ENCODE results near the gene CACNB2. TPM values are rescaled to one million over a fixed set of nuclear protein-coding genes. Genes with fewer than 3 reads are reported as not detected.
"Not testable (repeated sequence)": the region's sequence is repeated elsewhere in the genome, so short reads cannot be mapped to it uniquely, and the experiment has no call there.

CACNB2 gene
- total and polyA plus RNA-seq, 8 donors = 4.9 to 11.1 (median 7.3) TPM

DNA sequence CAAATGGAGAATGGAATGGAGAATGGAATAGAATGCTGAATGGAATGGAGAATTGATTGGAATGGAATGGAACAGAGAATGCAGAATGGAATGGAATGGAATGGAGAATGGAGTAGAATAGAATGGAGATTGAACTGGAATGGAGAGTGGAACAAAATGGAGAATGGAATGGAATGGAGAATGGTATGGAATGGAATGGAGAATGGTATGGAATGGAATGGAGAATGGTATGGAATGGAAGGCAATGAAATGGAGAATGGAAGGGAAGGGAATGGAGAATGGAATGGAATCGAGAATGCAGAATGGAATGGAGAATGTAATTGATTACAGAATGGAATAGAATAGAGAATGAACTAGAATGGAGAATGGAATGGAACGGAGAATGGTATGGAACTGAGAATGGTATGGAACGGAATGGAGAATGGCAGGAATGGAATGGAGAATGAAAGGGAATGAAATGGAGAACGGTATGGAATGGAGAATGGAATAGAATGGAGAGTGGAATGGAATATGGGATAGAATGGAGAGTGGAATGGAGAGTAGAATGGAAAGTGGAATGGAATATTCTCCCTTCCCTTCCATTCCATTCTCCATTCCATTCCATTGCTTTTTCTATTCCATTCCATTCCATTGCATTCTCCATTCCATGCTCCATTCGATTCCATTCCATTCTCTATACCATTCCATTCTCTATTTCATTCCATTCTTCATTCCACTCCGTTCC is 422.9 kb downstream of the CACNB2 start:
- TF ChIP-seq, protein P1, sequence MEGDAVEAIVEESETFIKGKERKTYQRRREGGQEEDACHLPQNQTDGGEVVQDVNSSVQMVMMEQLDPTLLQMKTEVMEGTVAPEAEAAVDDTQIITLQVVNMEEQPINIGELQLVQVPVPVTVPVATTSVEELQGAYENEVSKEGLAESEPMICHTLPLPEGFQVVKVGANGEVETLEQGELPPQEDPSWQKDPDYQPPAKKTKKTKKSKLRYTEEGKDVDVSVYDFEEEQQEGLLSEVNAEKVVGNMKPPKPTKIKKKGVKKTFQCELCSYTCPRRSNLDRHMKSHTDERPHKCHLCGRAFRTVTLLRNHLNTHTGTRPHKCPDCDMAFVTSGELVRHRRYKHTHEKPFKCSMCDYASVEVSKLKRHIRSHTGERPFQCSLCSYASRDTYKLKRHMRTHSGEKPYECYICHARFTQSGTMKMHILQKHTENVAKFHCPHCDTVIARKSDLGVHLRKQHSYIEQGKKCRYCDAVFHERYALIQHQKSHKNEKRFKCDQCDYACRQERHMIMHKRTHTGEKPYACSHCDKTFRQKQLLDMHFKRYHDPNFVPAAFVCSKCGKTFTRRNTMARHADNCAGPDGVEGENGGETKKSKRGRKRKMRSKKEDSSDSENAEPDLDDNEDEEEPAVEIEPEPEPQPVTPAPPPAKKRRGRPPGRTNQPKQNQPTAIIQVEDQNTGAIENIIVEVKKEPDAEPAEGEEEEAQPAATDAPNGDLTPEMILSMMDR (IDR thresholded peaks at IDR 0.05) = no peak
- DNase-seq = no peak
- no peak for ATAC-seq
- intact Hi-C loops (cut with DNase I) = no loop called here
- no peak for FAIRE-seq
- WGBS, 2 donors = 96 to 97% methylated on average over 6 of the region's 6 CpGs
- Histone ChIP-seq H3K4me1 (no peaks in the 10 kb centered on the region), H3K4me3 (no peak overlapping the region), H3K27me3 (no peaks in the 10 kb centered on the region), H3K27ac (no peak overlapping the region), H3K9me3 (no peaks in the 10 kb centered on the region), H3K36me3 (no peaks in the 10 kb centered on the region)

DNA sequence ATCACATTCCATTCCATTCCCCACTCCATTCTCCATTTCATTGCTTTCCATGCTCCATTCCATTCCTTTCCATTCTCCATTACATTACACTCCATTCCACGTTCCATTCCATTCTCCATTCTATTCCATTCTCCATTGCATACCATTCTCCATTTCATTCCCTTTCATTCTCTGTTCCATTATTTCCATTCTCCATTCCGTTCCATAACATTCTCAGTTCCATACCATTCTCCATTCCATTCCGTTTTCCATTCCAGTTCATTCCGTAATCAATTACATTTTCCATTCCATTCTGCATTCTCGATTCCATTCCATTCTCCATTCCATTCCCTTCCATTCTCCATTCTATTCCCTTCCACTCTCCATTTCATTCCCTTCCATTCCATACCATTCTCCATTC is 424.8 kb downstream of the CACNB2 start:
- TF ChIP-seq, protein P1 (IDR thresholded peaks at IDR 0.05) = no peak
- Histone ChIP-seq H3K9me3 (no peaks in the 10 kb centered on the region), H3K36me3 (no peaks in the 10 kb centered on the region), H3K27me3 (no peaks in the 10 kb centered on the region), H3K27ac (no peak overlapping the region), H3K4me1 (no peaks in the 10 kb centered on the region), H3K4me3 (no peak overlapping the region)
- DNase-seq (no peak), FAIRE-seq (no peak), ATAC-seq (no peak)
- WGBS, 2 donors = 96 to 99% methylated on average over 5 of the region's 5 CpGs
- intact Hi-C loops (cut with DNase I) = no loop called here

DNA sequence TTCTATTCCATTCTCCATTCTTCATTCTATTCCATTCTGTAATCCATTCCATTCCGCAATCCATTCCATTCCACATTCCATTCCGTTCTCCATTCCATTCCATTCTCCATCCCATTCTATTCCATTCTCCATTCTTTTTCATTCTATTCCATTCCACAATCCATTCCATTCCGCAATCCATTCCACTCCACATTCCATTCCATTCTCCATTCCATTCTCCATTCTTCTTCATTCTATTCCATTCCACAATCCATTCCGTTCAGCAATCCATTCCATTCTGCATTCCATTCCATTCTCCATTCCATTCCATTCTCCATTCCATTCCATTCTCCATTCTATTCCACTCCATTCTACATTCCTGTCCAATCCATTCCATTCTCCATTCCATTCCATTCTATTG is 426.0 kb downstream of the CACNB2 start:
- Histone ChIP-seq H3K36me3 (no peaks in the 10 kb centered on the region), H3K27me3 (no peaks in the 10 kb centered on the region), H3K27ac (no peak overlapping the region), H3K4me1 (no peaks in the 10 kb centered on the region), H3K9me3 (no peaks in the 10 kb centered on the region), H3K4me3 (no peak overlapping the region)
- ATAC-seq (no peak), FAIRE-seq (no peak), DNase-seq (no peak)
- intact Hi-C loops (cut with DNase I) = no loop called here
- WGBS, 2 donors = 87 to 98% methylated on average over 4 of the region's 4 CpGs
- TF ChIP-seq, protein P1 (IDR thresholded peaks at IDR 0.05) = no peak

DNA sequence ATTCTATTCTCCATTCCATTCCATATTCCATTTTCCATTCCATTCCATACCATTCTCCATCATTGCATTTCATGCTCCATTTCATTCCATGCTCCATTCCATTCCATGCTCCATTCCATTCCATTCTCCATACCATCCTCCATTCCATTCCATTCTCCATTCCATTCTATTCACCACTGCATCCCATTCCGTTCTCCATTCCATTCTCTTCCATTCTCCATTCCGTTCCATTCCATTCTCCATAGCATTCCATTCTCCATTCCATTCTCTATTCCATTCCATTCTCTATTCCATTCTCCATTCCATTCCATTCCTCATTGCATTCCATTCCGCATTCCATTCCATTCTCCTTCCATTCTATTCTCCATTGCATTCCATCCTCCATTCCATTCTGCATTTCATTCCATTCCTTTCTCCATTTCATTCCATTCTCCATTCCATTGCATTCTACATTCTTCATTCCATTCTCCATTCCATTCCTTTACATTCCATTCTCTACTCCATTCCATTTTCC is 427.2 kb downstream of the CACNB2 start:
- DNase-seq = no peak

DNA sequence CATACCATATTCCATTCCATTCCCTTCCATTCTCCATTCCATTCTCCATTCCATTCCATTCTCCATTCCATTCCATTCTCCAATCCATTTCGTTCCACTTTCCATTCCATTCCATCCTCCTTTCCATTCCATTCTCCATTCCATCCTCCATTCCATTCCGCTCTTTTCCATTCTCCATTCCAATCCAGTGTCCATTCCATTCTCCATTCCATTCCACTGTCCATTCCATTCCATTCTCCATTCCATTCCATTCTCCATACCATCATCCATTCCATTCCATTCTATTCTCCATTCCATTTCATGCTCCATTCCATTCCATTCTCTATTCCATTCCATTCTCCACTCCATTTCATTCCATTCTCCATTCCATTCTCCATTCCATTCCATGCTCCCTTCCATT is 430.2 kb downstream of the CACNB2 start:
- H3K27me3 ChIP-seq; intact Hi-C loops (cut with DNase I); DNase-seq; FAIRE-seq; H3K9me3 ChIP-seq; H3K4me3 ChIP-seq; ATAC-seq; H3K4me1 ChIP-seq; H3K36me3 ChIP-seq; H3K27ac ChIP-seq: not testable (repeated sequence)
- 98 to 100% methylated on average over 2 of the region's 2 CpGs for WGBS, 2 donors

More for the DNA sequence above, 427.2 kb downstream of the CACNB2 start:
- intact Hi-C loops (cut with DNase I) = no loop called here
- no peaks in the 10 kb centered on the region for H3K27me3 ChIP-seq
- no peak overlapping the region for H3K4me3 ChIP-seq
- ATAC-seq (no peak), FAIRE-seq (no peak)
- TF ChIP-seq, protein P1 (IDR thresholded peaks at IDR 0.05) = no peak
- no peak overlapping the region for H3K27ac ChIP-seq
- H3K36me3 ChIP-seq = no peaks in the 10 kb centered on the region
- WGBS, 2 donors = 97 to 100% methylated on average over 3 of the region's 3 CpGs
- H3K9me3 ChIP-seq = no peaks in the 10 kb centered on the region
- H3K4me1 ChIP-seq = no peaks in the 10 kb centered on the region

Measured in pancreas (tissue), 10 donors.